Measurements from ENCODE around the gene GRM3. TPM values are rescaled to one million over a fixed set of nuclear protein-coding genes. Genes with fewer than 3 reads are reported as not detected.

Gene GRM3
- total RNA-seq, 2 experiments from 2014 or later: not detected

DNA sequence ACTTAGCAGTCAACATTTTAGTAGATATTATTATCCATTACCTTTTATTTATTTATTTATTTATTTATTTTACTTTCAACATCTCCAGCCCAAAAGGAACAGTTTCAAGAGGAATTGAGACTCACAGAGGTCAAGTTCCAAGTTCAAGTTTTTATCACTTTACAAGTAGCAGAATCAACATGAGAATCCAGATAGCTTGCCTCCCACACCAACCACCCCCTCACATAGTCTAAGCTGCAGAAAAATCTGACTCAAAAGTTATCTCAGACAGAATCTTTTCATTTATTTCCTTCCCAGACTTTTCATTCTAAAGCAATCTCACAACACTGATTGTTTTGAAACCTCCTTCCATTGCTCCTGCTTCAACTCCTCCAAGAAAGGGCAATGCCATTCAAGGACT, 129.6 kb downstream of the GRM3 start:
- Histone ChIP-seq H3K9me3 (ENCODE audit: low read length) (no peaks in the 10 kb centered on the region), H3K36me3 (ENCODE audit: insufficient read depth, low read length) (no peaks in the 10 kb centered on the region), H3K27ac (ENCODE audit: low read depth, low read length, poor library complexity, severe bottlenecking) (no peak overlapping the region), H2AFZ (ENCODE audit: low read length) (no peak overlapping the region), H3K4me1 (ENCODE audit: insufficient read depth, low read length, poor library complexity, severe bottlenecking) (no peaks in the 10 kb centered on the region), H4K20me1 (ENCODE audit: insufficient read depth, low read length) (no peaks in the 10 kb centered on the region), H3K4me2 (ENCODE audit: low read length) (no peak overlapping the region), H3K4me3 (ENCODE audit: low read depth, low read length, poor library complexity, severe bottlenecking) (no peak overlapping the region), H3K79me2 (ENCODE audit: insufficient read depth, low read depth, low read length) (no peaks in the 10 kb centered on the region), H3K9me2 (ENCODE audit: insufficient read depth, low read length) (no peaks in the 10 kb centered on the region)
- ChIA-PET POLR2A (interaction anchor here (0.6 kb wide), 1 partner anchor 99 kb away, joined by 3 read pairs; no protein-coding TSS in a partner anchor), CTCF (ENCODE audit: unreplicated experiment) (no interaction called here)
- no peak for DNase-seq (ENCODE audit: low spot score)
- intact Hi-C loops (cut with micrococcal nuclease; ENCODE audit: unreplicated experiment): no loop called here
- BruUV-seq (replicated peaks): no TSS peak
- TF ChIP-seq EZH2phosphoT487 (IDR thresholded peaks at IDR 0.05; ENCODE audit: borderline replicate concordance, low read depth, low read length): no peak
- TF ChIP-seq, protein P1, sequence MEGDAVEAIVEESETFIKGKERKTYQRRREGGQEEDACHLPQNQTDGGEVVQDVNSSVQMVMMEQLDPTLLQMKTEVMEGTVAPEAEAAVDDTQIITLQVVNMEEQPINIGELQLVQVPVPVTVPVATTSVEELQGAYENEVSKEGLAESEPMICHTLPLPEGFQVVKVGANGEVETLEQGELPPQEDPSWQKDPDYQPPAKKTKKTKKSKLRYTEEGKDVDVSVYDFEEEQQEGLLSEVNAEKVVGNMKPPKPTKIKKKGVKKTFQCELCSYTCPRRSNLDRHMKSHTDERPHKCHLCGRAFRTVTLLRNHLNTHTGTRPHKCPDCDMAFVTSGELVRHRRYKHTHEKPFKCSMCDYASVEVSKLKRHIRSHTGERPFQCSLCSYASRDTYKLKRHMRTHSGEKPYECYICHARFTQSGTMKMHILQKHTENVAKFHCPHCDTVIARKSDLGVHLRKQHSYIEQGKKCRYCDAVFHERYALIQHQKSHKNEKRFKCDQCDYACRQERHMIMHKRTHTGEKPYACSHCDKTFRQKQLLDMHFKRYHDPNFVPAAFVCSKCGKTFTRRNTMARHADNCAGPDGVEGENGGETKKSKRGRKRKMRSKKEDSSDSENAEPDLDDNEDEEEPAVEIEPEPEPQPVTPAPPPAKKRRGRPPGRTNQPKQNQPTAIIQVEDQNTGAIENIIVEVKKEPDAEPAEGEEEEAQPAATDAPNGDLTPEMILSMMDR (conservative IDR thresholded peaks at IDR 0.05; ENCODE audit: low read length): no peak

DNA sequence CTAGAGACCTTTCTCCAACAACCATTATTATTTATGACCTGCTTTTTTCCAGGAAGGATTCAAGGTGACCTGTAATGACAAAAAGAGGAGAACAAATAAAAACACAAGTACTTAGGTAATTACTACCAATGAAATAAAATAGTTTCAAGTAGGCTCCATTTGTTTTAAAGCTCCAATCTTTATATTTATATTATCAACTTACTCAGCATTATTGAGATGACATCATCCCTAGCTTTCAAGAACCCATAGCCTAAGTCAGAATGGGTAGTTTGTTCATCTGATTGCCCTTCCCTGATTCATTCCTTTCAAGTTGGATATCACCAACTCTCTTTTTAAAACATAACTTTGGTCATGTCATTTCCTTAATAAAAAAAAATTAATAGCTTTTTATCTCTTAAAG, 131.5 kb downstream of the GRM3 start:
- H3K4me1 ChIP-seq (ENCODE audit: insufficient read depth, low read length, poor library complexity, severe bottlenecking): no peaks in the 10 kb centered on the region
- TF ChIP-seq, protein P1 (conservative IDR thresholded peaks at IDR 0.05; ENCODE audit: low read length): no peak
- TF ChIP-seq EZH2phosphoT487 (IDR thresholded peaks at IDR 0.05; ENCODE audit: borderline replicate concordance, low read depth, low read length): no peak
- POLR2A ChIA-PET: interaction anchor here (0.7 to 1.1 kb wide), 2 partner anchors 9 to 12 kb away, joined by 3 to 4 read pairs; no protein-coding TSS in a partner anchor
- no peak overlapping the region for H3K4me2 ChIP-seq (ENCODE audit: low read length)
- no peaks in the 10 kb centered on the region for H3K9me3 ChIP-seq (ENCODE audit: low read length)
- CTCF ChIA-PET (ENCODE audit: unreplicated experiment): no interaction called here
- BruUV-seq (replicated peaks): no TSS peak
- no peaks in the 10 kb centered on the region for H3K9me2 ChIP-seq (ENCODE audit: insufficient read depth, low read length)
- H3K36me3 ChIP-seq (ENCODE audit: insufficient read depth, low read length): no peaks in the 10 kb centered on the region
- no peaks in the 10 kb centered on the region for H4K20me1 ChIP-seq (ENCODE audit: insufficient read depth, low read length)
- no peaks in the 10 kb centered on the region for H3K79me2 ChIP-seq (ENCODE audit: insufficient read depth, low read depth, low read length)
- DNase-seq (ENCODE audit: low spot score): no peak
- H3K27ac ChIP-seq (ENCODE audit: low read depth, low read length, poor library complexity, severe bottlenecking): no peak overlapping the region
- no peak overlapping the region for H2AFZ ChIP-seq (ENCODE audit: low read length)
- H3K4me3 ChIP-seq (ENCODE audit: low read depth, low read length, poor library complexity, severe bottlenecking): no peak overlapping the region
- intact Hi-C loops (cut with micrococcal nuclease; ENCODE audit: unreplicated experiment): no loop called here

DNA sequence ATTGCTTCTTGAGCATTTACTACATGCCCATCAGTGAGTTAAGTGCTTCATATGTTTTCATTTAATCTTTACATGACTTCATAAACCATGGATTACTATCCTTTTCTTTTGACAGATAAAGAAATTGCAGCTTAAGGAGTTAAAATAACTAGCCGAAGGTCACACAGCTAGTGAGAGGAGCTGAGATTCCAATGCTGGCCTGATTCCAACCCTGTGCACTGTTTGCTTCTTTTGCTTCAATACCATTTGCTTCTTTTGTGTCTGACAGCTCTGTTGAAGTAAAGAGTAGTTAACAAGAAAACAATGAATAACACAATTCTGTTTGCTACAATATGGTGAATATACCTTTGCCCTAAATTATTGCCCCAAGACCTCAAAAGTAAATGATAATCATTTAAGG, 132.4 kb downstream of the GRM3 start:
- Histone ChIP-seq H3K4me1 (ENCODE audit: insufficient read depth, low read length, poor library complexity, severe bottlenecking) (no peaks in the 10 kb centered on the region), H3K36me3 (ENCODE audit: insufficient read depth, low read length) (no peaks in the 10 kb centered on the region), H3K27ac (ENCODE audit: low read depth, low read length, poor library complexity, severe bottlenecking) (no peak overlapping the region), H3K9me3 (ENCODE audit: low read length) (no peaks in the 10 kb centered on the region), H3K9me2 (ENCODE audit: insufficient read depth, low read length) (no peaks in the 10 kb centered on the region), H3K4me2 (ENCODE audit: low read length) (no peak overlapping the region), H3K4me3 (ENCODE audit: low read depth, low read length, poor library complexity, severe bottlenecking) (no peak overlapping the region), H4K20me1 (ENCODE audit: insufficient read depth, low read length) (no peaks in the 10 kb centered on the region), H3K79me2 (ENCODE audit: insufficient read depth, low read depth, low read length) (no peaks in the 10 kb centered on the region), H2AFZ (ENCODE audit: low read length) (no peak overlapping the region)
- BruUV-seq (replicated peaks): no TSS peak
- CTCF ChIA-PET (ENCODE audit: unreplicated experiment): no interaction called here
- no peak for DNase-seq (ENCODE audit: low spot score)
- no peak for TF ChIP-seq EZH2phosphoT487 (IDR thresholded peaks at IDR 0.05; ENCODE audit: borderline replicate concordance, low read depth, low read length)
- POLR2A ChIA-PET: no interaction called here
- intact Hi-C loops (cut with micrococcal nuclease; ENCODE audit: unreplicated experiment): no loop called here

All from OCI-LY7 (cell line).